Measurements from ENCODE around the gene SIRPD. TPM values are rescaled to one million over a fixed set of nuclear protein-coding genes. Genes with fewer than 3 reads are reported as not detected.
"Not testable (repeated sequence)": the region's sequence is repeated elsewhere in the genome, so short reads cannot be mapped to it uniquely, and the experiment has no call there.

SIRPD gene
- 0.20 and 0.23 TPM in 2 replicates for total RNA-seq

GRCh38 chr20:1557605-1558004 lies at the start of gene SIRPD:
TSS of gene SIRPD (minus strand) at chr20:1557705. CDS start at chr20:1557653, 52 bp downstream.
- intact Hi-C loops (cut with micrococcal nuclease): loop anchor here (5.0 kb wide), 1 partner anchor 175 kb away; no protein-coding TSS in a partner anchor

DNA sequence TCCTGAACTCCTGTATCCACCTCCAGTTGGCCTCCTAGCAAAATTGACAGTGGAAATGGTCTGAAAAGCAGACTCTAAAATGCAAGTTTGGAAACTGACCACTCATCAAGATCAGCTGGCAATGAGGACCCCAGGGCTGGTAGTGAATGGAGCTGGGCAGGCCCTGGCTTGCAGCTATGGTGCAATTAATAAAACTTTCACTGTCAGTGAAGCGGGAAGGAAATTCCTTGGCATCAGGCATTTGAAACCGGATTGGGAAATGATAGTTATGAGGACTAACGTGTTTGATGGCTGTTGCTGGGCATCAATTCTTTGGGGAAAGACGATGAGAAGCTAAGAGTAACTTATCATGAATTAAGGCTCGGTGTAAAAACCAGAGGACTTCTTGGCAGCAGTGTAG lies 43.2 kb upstream of the SIRPD start:
- intact Hi-C loops (cut with micrococcal nuclease): no loop called here

- intact Hi-C loops (cut with micrococcal nuclease): no loop called here
These were observed 37.8 kb upstream of the SIRPD start for GRCh38 chr20:1595333-1595732.

DNA sequence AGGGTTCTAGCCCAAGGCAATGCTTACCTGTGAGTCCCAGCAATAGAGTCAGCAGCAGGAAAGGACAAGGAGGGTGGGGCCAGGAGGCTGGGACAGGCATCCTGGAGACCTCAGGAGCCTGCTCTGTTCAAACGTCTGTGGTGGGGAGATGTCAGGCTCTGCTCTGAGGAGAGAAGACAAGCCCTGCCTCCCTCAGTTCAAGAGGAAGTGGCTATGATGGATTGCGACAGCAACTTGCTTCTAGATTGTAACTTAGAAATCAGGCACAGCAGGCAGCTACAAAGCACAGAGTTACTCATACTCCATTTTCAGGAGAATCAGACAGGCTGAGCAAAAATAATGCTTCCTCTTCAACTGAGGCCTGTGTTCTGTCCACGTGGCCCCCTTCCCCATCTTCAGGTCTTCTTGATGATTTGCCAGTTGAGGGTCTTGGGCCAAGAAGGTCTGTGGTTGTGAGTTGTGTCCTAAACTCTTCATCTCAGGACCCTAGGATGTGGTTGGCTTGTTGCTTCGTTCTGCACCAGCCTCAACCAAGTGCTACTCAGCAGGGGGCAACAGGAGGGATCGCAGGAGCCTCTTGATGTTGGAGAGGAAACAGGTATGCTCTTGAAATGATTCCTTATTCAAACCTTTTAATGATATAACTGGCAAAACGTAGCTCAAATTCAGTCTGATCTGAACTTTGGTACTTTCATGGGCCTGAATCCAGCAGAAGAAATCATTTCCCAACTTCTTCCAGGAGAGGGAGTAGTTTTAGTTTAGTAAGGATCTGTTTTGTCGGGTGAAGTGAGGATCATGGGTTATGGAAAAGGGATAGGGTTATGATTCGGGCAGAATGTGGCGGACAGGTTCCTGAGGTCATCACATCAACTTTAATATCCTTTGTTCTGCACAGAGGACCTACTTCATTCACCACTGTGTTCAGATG lies 31.3 kb upstream of the SIRPD start:
- intact Hi-C loops (cut with micrococcal nuclease): no loop called here

DNA sequence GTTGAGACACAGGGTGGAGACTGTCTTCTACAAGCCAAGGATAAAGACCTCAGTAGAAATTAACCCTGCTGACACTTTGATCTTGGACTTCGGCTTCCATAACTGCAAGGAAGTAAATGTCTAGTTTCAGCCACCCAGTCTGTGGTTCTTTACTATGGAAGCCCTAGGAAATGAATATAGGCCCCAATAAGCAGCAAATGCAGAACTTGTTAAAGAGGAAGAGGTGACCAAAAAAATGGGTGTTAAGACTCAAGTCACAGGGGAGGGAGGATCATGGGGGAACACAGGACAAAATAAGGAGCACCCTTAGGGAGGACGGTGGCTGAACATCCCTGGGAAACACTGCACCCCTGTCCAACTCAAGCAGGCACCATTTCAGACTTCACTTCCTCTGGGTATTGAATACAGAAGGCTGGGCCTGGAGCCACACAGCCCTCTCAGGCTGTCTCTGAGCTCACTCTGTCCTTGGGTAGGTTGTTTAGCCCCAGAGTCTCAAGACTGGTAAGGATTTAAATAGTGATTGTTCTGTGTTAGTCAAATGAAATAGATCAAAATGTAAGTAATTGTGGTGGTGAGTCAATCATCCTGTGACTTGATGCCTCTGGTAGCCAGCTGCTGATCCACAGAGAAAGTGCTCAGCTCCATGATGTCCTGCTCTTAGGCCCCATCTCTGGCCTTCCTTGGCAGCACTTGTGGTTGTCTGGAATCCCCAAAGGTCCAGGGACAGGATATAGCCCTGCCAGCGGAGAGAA lies 30.5 kb upstream of the SIRPD start:
- intact Hi-C loops (cut with micrococcal nuclease): no loop called here

- intact Hi-C loops (cut with micrococcal nuclease): no loop called here
These were observed 22.0 kb upstream of the SIRPD start for GRCh38 chr20:1579488-1579887.

DNA sequence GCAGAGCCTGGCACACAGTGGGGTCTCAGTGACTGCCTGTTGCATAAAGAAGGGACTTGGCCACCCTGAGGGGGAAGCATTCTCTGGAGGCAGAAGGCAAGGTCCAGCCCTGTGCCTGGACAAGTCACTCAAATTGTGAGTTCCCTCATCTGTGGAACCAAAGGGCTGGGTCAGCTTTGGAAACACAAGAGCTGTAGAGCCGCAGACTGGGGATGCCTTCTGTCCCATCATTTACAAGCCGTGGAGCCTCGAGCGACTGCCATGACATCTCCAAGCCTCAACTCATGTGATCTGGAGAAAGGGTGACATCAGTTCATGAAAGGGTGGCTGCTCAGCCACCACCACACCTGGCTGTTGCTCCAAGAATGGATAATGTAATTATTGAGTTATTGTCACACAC lies 20.4 kb upstream of the SIRPD start:
- intact Hi-C loops (cut with micrococcal nuclease): no loop called here

- intact Hi-C loops (cut with micrococcal nuclease): not testable (repeated sequence)
These were observed 19.8 kb upstream of the SIRPD start for GRCh38 chr20:1577313-1577712.

DNA sequence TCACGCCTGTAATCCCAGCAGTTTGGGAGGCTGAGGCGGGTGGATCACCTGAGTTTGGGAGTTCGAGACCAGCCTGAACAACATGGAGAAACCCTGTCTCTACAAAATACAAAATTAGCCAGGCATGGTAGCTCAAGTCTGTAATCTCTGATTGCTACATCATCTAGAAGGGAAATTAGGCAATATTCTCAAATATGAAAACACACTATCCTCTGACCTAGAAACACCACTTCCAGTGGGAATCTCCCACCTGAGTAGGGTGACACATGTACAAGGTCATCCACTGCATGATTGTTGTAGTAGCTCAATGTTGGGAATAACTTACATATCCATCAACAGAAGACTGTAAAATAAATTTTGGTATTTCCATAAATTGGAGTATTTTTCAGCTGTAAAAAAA lies 19.1 kb upstream of the SIRPD start:
- intact Hi-C loops (cut with micrococcal nuclease): no loop called here

DNA sequence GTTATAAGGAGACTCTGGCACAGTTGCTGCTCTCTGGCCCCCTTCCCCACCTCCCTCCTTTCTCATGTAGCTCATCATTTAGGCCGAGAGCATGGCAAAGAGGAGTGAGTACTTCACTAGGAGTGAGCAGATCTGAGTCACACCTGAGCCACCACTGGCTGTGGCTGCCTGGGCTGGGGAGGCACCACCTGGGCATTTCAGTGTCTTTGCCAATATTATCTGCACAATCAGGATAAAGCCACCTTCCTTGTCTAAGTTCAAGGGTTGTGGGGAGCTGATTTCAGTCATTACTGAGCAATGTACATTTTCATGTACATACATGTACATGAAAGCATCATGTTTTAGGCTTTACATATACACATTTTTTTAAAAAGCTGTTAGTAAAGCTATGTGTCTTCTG lies 18.5 kb upstream of the SIRPD start:
- intact Hi-C loops (cut with micrococcal nuclease): not testable (repeated sequence)

GRCh38 chr20:1571583-1571982 lies 14.1 kb upstream of the SIRPD start:
- intact Hi-C loops (cut with micrococcal nuclease): not testable (repeated sequence)

GRCh38 chr20:1569415-1569881 lies 11.9 kb upstream of the SIRPD start:
- intact Hi-C loops (cut with micrococcal nuclease): no loop called here

DNA sequence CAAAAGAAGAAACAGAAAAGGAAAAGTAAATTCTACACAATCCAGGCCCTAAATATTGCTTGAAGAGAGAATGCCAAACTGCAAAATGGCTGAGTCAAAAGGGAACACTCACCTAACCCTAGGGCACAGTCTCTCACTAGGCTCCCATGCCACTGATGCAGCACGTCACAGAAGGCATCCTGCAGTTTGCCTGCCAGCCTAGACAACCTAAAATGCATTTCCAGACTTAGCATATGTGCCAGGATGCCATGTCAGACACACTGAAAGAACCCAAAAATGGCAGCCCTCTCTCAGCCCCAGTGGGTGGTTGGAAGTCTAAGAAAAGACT lies 10.6 kb upstream of the SIRPD start:
- intact Hi-C loops (cut with micrococcal nuclease): no loop called here

DNA sequence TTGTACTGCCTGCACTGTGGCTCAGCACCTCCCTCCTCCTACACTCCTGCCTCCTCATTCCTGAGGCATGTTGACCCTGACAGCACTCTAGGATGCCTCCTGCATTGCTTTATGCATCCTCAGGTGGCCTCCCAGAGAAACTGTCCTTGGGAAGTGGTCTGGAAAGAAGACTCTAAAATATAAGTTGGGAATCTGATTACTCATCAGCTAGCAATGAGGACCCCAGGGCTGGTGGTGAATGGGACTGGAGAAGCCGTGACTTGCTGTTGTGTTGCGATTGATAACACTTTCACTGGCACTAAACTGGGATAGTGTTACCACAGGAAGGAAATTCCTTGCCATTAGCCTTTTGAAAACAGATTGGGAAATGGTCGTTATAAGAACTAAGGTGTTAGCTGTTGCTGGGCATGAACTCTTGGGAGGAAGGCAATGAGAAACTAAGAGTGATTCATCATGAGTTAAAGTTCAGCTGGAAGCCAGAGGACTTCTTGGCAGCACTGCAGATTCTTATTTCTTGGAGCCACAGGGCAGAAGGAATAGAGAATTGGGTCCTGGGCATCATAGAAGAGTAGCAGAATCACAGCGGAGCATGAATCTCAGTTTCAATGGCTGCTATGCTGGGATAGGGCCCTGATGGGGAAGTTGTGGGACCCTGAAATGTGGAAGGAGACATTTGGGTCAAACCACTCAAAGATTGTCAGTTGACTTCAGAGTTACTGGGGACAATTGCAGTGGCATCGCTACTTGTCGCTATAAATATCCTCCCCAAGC lies 10.1 kb upstream of the SIRPD start:
- intact Hi-C loops (cut with micrococcal nuclease): no loop called here

GRCh38 chr20:1566701-1567100 lies 9.2 kb upstream of the SIRPD start:
- intact Hi-C loops (cut with micrococcal nuclease): no loop called here

DNA sequence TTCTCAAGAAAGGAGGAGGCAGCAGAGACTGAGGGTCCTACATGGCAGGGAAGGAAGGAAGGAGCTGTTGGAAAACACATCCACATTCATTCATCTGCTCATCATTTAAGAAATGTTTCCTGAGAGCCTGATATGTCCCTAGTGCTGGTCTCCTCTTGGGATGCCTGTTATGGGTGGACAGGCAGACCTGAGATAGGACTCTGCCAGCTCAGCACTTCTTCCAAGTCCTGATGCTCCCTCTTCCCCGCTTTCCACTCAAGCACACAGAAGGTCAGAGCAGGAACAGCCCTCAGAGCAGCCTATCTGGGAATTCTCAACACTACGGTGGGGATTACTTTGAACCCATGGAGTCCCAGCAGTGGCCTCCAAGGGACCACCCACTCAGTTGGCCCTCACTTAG lies 8.0 kb upstream of the SIRPD start:
- intact Hi-C loops (cut with micrococcal nuclease): no loop called here

GRCh38 chr20:1563598-1563997 lies 6.1 kb upstream of the SIRPD start:
- intact Hi-C loops (cut with micrococcal nuclease): no loop called here

GRCh38 chr20:1562622-1563021 lies 5.1 kb upstream of the SIRPD start:
- intact Hi-C loops (cut with micrococcal nuclease): no loop called here

GRCh38 chr20:1561350-1561749 lies 3.8 kb upstream of the SIRPD start:
- intact Hi-C loops (cut with micrococcal nuclease): no loop called here

- intact Hi-C loops (cut with micrococcal nuclease): loop anchor here (5.0 kb wide), 1 partner anchor 176 kb away; no protein-coding TSS in a partner anchor
These were observed 1.6 kb downstream of the SIRPD start for GRCh38 chr20:1555952-1556351.

GRCh38 chr20:1539816-1540419 lies 17.6 kb downstream of the SIRPD start:
- intact Hi-C loops (cut with micrococcal nuclease): no loop called here

All from T-helper 2 cell treated with Interferon-gamma antibody and Interleukin-4, amounts not matched to agents 100 ng/mL and 5 ng/mL, for 36 hours (primary cell).